GM12892 (cell line): ENCODE measurements around the gene PRELID3B. TPM values are rescaled to one million over a fixed set of nuclear protein-coding genes. Genes with fewer than 3 reads are reported as not detected.

ENCODE experiments used
- DNase-seq: peaks from one replicate; pipeline ENCODE4 v3.0.0; 2011; ENCODE audit not compliant: insufficient read length
- FAIRE-seq: peaks from 2 replicates; lab custom pipeline; 2011; peaks lifted over from hg19 to GRCh38; lab: Jason Lieb, UNC
- POLR2A ChIP-seq: IDR thresholded peaks from 2 replicates; pipeline ENCODE4 v1.6.1; 2011; ENCODE audit warnings: low read depth, low read length, control low read depth
- POLR2AphosphoS5 ChIP-seq: IDR thresholded peaks from 2 replicates; pipeline ENCODE4 v1.6.1; 2011; ENCODE audit warnings: low read depth, low read length, control low read depth
- TAF1 ChIP-seq: IDR thresholded peaks from 2 replicates; pipeline ENCODE4 v1.6.1; 2011; ENCODE audit warnings: low read depth, mild to moderate bottlenecking, control low read depth, low read length, borderline replicate concordance
- polyA plus RNA-seq: library from polyadenylated mRNA; unstranded; fragments of >200 nt; gene quantifications from one replicate; pipeline ENCODE4 v1.2.1, GENCODE V29; 2012; ENCODE audit warnings: missing spikeins, inconsistent platforms; ENCODE audit not compliant: missing spikeins

Gene PRELID3B
- 83.4 TPM for polyA plus RNA-seq

- DNase-seq (no peak), FAIRE-seq (no peak)
- TF ChIP-seq TAF1 (no peak), POLR2A (peak; percentile 64; the same call in 1 of the 2 replicates), POLR2AphosphoS5 (peak; percentile 59; the same call in 1 of the 2 replicates)
These were observed at the start of gene PRELID3B for GRCh38 chr20:59042151-59042795. PRELID3B (minus strand) TSS chr20:59042786; CDS start chr20:59042730, 56 bp downstream.

GRCh38 chr20:59087829-59088433 is 45.3 kb upstream of the PRELID3B start:
- peak; percentile 33 for DNase-seq
- peak; percentile 87 for FAIRE-seq

GRCh38 chr20:59086923-59087322 is 44.3 kb upstream of the PRELID3B start:
- FAIRE-seq (no peak), DNase-seq (no peak)
- no peak for TF ChIP-seq POLR2AphosphoS5
- no peak for TF ChIP-seq POLR2A
- TF ChIP-seq TAF1 = no peak

More at GRCh38 chr20:59087829-59088433, 45.3 kb upstream of the PRELID3B start:
- TF ChIP-seq POLR2AphosphoS5 (no peak), POLR2A (no peak), TAF1 (no peak)

- FAIRE-seq = no peak
- DNase-seq = no peak
- TF ChIP-seq TAF1 (no peak), POLR2AphosphoS5 (no peak), POLR2A (no peak)
These were observed 41.7 kb upstream of the PRELID3B start for GRCh38 chr20:59084041-59084850.

DNA sequence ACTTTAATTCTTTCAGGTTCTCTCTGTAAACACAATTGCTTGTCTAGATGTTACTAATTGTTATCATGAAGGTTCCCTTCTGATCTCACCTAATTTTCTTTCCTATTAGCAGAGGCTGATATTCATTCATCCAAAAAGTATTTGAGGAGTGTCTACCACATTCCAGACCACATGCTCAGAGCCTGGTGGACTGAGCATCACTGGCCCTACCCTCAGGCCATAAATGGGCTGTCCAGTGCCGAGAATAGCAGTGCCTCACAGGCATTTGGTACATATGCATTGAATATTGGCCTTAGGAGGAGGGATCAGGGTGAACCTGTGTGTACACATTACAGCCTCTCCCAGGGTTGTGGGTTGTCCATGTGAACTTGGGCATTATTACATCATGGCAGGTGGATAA is 40.4 kb upstream of the PRELID3B start:
- TF ChIP-seq POLR2A (no peak), TAF1 (no peak)
- DNase-seq (no peak), FAIRE-seq (no peak)

DNA sequence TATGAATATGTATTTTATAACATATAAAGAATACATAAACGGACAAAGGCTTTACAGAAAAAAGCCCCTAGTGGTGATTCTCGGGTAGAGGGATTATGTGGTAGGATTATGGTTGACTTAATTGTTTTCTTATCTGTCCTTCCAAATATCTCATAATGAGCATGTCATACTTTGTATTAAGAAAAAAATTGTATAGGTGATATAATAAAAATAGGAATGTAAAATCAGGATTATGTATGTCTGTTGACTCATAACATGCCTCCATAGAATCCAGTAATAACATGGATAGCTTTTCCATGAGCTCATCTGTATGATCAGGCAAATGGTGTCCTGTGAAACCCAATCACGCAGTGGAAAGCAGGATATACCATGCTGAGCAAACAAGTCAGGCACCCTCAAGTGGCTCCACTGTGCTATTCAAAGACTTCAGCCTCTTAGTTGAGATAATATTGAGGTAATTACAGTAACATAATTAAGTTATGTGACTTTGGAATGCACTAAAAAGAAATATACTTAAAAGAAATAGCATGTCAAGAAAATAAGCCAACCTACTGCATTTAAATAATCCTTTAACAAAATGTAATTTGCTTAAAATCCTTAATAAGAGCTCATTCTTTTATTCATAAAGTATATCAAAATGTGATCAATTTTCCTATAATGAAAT is 39.6 kb upstream of the PRELID3B start:
- FAIRE-seq (no peak), DNase-seq (no peak)
- TF ChIP-seq TAF1 = no peak
- TF ChIP-seq POLR2AphosphoS5 = no peak
- no peak for TF ChIP-seq POLR2A

DNA sequence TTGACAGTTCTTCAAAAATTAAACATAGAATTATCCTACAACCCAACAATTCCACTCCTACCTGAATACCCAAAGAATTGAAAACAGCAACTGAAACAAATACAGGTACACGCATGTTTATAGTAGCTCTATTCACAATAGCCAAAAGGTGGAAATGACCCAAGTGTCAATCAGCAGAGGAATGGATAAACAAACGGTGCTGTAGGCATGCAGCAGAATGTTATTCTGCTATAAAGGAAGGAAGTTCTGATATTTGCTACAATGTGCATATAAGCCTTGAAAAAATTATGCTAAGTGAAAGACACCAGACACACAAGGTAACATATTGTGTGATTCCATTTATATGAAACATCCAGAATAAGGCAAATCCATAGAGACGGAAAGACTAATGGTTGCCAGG is 38.5 kb upstream of the PRELID3B start:
- DNase-seq = no peak
- no peak for FAIRE-seq
- TF ChIP-seq TAF1 (no peak), POLR2A (no peak), POLR2AphosphoS5 (no peak)

DNA sequence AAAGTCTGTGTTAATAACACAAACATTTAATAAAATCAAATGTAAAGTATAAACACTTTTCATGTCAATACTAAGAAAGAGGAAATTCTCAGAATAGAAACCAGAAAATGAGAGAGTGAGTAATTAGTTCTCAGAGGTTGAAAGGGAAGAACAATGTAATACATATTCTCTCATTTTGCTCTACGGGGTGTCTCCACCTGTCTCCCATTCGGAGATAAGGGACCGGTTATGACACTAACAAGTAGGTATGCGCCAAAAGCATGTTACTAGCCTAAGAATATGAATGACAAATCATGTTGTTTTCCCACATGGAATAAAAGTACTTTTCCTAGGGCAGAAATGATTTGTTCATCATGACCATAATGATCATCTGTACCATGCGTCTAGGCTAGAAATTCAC is 35.6 kb upstream of the PRELID3B start:
- TF ChIP-seq POLR2AphosphoS5 (no peak), TAF1 (no peak), POLR2A (no peak)
- FAIRE-seq = no peak

GRCh38 chr20:59077705-59078104 is 35.1 kb upstream of the PRELID3B start:
- TF ChIP-seq TAF1 = no peak
- FAIRE-seq (no peak), DNase-seq (no peak)

More for the DNA sequence above, 35.6 kb upstream of the PRELID3B start:
- no peak for DNase-seq

DNA sequence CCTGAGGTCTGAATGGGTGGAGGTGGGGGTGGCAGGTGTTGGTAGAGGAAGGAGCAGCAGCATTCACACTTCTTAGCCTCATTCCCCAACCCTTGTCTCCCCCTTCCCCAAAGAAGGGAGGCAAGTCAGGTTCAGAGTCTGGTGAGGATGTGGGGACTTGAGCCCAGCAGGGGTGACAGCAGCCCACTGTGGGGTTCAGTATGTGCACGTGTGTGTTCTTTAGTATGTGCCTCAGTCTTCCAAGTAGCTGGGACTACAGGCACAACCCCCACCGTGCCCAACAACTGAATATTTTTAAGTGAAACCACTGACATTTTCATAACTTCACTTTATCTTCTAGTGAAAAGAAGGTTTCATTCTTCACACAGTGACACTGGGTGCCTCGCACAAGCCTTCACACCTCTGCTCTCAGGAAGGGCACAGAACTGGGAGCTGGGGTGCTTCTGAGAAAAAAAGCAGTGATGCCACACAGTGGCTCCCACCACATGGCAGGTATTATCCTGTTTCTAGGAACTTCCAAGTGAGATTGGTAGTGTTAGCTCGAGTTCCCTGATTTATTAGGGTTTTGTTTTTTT is 33.4 kb upstream of the PRELID3B start:
- DNase-seq (no peak), FAIRE-seq (no peak)
- TF ChIP-seq POLR2A = no peak
- no peak for TF ChIP-seq POLR2AphosphoS5
- TF ChIP-seq TAF1 = no peak

- TF ChIP-seq POLR2A (no peak), TAF1 (no peak), POLR2AphosphoS5 (no peak)
- FAIRE-seq (no peak), DNase-seq (no peak)
These were observed 31.9 kb upstream of the PRELID3B start for GRCh38 chr20:59074456-59074855.

GRCh38 chr20:59073582-59073981 is 31.0 kb upstream of the PRELID3B start:
- DNase-seq (no peak), FAIRE-seq (no peak)
- no peak for TF ChIP-seq TAF1
- no peak for TF ChIP-seq POLR2A
- TF ChIP-seq POLR2AphosphoS5 = no peak
